SK-N-SH treated with all-trans-retinoic acid at 6 μM for 48 hours (cell line): ENCODE data around the gene TMIGD3.

ENCODE experiments used
- ARNTL ChIP-seq: fragments of 450-650 bp; formaldehyde crosslinking; IDR thresholded peaks from 2 replicates; pipeline ENCODE4 v1.5.0; 2020; ENCODE audit warnings: low read depth, mild to moderate bottlenecking, moderate library complexity, borderline replicate concordance
- CSDC2 ChIP-seq: fragments of 250-450 bp; sonication (Bioruptor Pico); IDR thresholded peaks from 2 replicates; pipeline ENCODE4 v1.5.0; 2020; ENCODE audit warnings: mild to moderate bottlenecking, moderate library complexity
- ISL1 ChIP-seq: fragments of 250-450 bp; sonication (Bioruptor Pico); IDR thresholded peaks from 2 replicates; pipeline ENCODE4 v2.1.2; 2022; ENCODE audit warnings: mild to moderate bottlenecking, moderate library complexity
- OSR1 ChIP-seq: fragments of 250-450 bp; sonication (Bioruptor Pico); IDR thresholded peaks from 2 replicates; pipeline ENCODE4 v1.8.0; 2022; ENCODE audit warnings: moderate library complexity, mild to moderate bottlenecking, inconsistent platforms
- RARB ChIP-seq: fragments of 250-450 bp; sonication (Bioruptor Pico); IDR thresholded peaks from 2 replicates; pipeline ENCODE4 v1.8.0; 2021; ENCODE audit warnings: mild to moderate bottlenecking, moderate library complexity
- SNAI2 ChIP-seq: fragments of 250-450 bp; sonication (Bioruptor Pico); IDR thresholded peaks from 2 replicates; pipeline ENCODE4 v1.5.0; 2020; ENCODE audit warnings: mild to moderate bottlenecking, moderate library complexity

GRCh38 chr1:111442457-111442856 lies 61.0 kb downstream of the TMIGD3 start:
- no peak for TF ChIP-seq ISL1 (CRISPR knock-in tag)
- TF ChIP-seq CSDC2, result no peak
- no peak for TF ChIP-seq SNAI2
- no peak for TF ChIP-seq OSR1 (CRISPR knock-in tag)
- TF ChIP-seq RARB (CRISPR knock-in tag), result no peak
- no peak for TF ChIP-seq ARNTL (CRISPR knock-in tag)
